Measurements from ENCODE around the gene HNRNPA3. TPM values are rescaled to one million over a fixed set of nuclear protein-coding genes. Genes with fewer than 3 reads are reported as not detected.
A peak's percentile ranks its signal among the peaks of the same experiment; 100 is the strongest.
"Not testable (repeated sequence)": the region's sequence is repeated elsewhere in the genome, so short reads cannot be mapped to it uniquely, and the experiment has no call there.

HNRNPA3 gene
- polyA plus RNA-seq, 3 donors = 26.5 to 71.7 (median 43.0) TPM

DNA sequence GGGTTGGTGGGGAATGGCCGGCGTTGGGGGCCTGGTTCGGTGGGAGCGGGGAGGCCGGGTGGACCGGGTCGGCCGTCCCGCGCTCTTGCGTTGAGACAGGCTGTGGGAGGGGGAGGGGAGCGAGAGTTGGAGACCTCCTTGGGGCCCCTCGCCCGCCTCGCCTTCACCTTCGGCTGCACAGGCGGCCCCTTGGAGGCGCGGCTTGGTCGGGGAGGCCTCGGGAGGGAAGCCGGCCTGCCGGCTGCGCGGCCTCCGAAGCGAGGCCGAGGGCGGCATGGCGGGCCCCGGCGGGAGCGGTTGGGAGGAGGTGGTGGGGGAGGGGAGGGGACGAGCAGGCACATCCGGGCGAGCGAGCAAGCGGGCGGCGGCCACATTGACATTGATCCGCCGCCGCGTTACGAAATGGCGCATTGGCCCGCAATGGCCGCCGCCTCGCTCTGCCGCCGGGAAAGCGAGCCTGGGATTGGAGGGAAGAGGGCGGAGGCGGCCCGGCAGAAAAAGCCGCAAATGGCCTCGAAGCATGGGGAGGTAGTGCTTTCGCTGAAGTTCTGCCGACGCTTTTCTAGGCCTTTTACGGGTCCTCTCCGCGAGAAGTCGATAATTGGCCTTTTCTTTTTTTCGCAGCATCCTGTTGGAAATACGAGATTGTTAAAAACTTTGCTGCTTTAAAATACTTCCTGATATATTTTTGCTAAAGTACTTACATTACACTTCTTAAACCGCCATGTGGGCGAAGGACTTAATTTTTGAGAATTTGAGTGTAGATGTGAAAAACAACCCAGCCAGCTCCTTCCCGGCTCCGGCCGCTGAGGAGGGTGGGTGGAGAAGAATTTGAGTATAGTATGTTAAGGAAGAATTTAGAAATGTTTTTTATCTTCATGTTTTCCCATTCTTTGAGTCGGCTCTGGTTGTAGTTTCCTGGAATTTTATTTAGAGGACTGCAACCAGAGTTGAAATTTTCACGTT, 580 bp downstream of the HNRNPA3 start:
- Histone ChIP-seq H4K20me1 (ENCODE audit: insufficient read depth, low read length) (peaks cover 50% of the 10 kb centered on the region), H3K27me3 (ENCODE audit: control insufficient read depth in 2 of 2, insufficient read depth in 2 of 2, low read length in 2 of 2) (no peaks in the 10 kb centered on the region), H3K4me1 (ENCODE audit: control insufficient read depth in 1 of 2, insufficient read depth in 2 of 2, low read length in 2 of 2) (peaks cover 22 to 28% of the 10 kb centered on the region in 2 donors), H2AFZ (ENCODE audit: insufficient read depth, low read depth, low read length, poor library complexity, severe bottlenecking) (no peak overlapping the region), H3K4me2 (replicated peaks; ENCODE audit: extremely low read depth, low read length, poor library complexity, severe bottlenecking) (peak overlapping the region; percentile 90), H3K9me3 (replicated peaks in 1 of 2; ENCODE audit: control insufficient read depth in 1 of 2, insufficient read depth in 1 of 2, low read length in 2 of 2) (no peaks in the 10 kb centered on the region), H3K4me3 (replicated peaks in 1 of 3; ENCODE audit: low read depth in 2 of 3, low read length in 3 of 3) (peak overlapping the region; percentile 64 to 100 (median 96)), H3K36me3 (replicated peaks in 1 of 2; ENCODE audit: control insufficient read depth in 1 of 2, insufficient read depth in 2 of 2, low read length in 2 of 2) (peaks cover 29 to 36% of the 10 kb centered on the region in 2 donors), H3K27ac (ENCODE audit: low read depth in 1 of 2, low read length in 2 of 2) (peak overlapping the region; percentile 96 to 99), H3K9ac (ENCODE audit: insufficient read depth, low read length, poor library complexity, severe bottlenecking) (peak overlapping the region; percentile 98), H3K79me2 (ENCODE audit: insufficient read depth, low read length) (peaks cover 66% of the 10 kb centered on the region)
- H3K36me3 Mint-ChIP-seq = peaks cover 35 to 41% of the 10 kb centered on the region in 2 donors
- H3K4me1 Mint-ChIP-seq = peaks cover 41% of the 10 kb centered on the region
- TF ChIP-seq, protein P1, sequence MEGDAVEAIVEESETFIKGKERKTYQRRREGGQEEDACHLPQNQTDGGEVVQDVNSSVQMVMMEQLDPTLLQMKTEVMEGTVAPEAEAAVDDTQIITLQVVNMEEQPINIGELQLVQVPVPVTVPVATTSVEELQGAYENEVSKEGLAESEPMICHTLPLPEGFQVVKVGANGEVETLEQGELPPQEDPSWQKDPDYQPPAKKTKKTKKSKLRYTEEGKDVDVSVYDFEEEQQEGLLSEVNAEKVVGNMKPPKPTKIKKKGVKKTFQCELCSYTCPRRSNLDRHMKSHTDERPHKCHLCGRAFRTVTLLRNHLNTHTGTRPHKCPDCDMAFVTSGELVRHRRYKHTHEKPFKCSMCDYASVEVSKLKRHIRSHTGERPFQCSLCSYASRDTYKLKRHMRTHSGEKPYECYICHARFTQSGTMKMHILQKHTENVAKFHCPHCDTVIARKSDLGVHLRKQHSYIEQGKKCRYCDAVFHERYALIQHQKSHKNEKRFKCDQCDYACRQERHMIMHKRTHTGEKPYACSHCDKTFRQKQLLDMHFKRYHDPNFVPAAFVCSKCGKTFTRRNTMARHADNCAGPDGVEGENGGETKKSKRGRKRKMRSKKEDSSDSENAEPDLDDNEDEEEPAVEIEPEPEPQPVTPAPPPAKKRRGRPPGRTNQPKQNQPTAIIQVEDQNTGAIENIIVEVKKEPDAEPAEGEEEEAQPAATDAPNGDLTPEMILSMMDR (IDR thresholded peaks at IDR 0.05) = no peak
- H3K27ac Mint-ChIP-seq = peak overlapping the region; percentile 93 to 100 (median 96)
- under 1% methylated on average over 55 of the region's 74 CpGs for WGBS (ENCODE audit: insufficient coverage)
- H3K27me3 Mint-ChIP-seq (ENCODE audit: low read depth in 3 of 3) = no peaks in the 10 kb centered on the region
- intact Hi-C loops (cut with micrococcal nuclease) = loop anchor here in 1 of 2 donors (2.0 to 5.0 kb wide), 2 partner anchors 46 to 52 kb away; partner anchors contain the start of gene NFE2L2
- H3K9me3 Mint-ChIP-seq = peaks cover 0 to 3% (median 0%) of the 10 kb centered on the region in 7 donors
- DNase-seq = peak; percentile 89 to 94 (median 93)
- peak overlapping the region; percentile 88 to 92 for H3K4me3 Mint-ChIP-seq

DNA sequence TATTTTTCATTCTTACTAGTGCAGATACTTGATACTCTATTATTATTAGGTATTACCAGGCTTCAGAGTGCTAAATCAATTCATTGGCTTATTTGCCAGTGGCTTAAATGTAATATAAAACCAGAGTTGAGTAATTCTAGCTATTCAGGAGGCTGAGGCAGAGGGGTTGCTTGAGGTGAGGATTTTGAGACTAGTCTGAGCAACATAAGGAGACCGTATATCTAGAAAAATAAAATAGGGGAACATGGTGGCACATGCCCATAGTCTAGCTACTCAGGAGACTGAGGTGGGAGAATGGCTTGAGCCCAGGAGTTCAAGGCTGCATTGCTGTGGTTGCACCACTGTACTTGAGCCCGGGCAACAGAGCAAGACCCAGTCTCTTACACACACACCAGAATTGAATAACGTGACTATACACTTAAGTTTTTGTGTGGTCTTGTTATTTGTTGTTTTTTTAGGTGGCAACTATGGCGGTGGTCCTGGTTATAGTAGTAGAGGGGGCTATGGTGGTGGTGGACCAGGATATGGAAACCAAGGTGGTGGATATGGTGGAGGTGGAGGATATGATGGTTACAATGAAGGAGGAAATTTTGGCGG, 4.8 kb downstream of the HNRNPA3 start:
- Histone ChIP-seq H3K4me2 (replicated peaks; ENCODE audit: extremely low read depth, low read length, poor library complexity, severe bottlenecking) (no peak overlapping the region), H3K36me3 (replicated peaks in 1 of 2; ENCODE audit: control insufficient read depth in 1 of 2, insufficient read depth in 2 of 2, low read length in 2 of 2) (peaks cover 65 to 76% of the 10 kb centered on the region in 2 donors), H3K4me1 (ENCODE audit: control insufficient read depth in 1 of 2, insufficient read depth in 2 of 2, low read length in 2 of 2) (peaks cover 8 to 18% of the 10 kb centered on the region in 2 donors), H3K4me3 (replicated peaks in 1 of 3; ENCODE audit: low read depth in 2 of 3, low read length in 3 of 3) (no peak overlapping the region), H3K9ac (ENCODE audit: insufficient read depth, low read length, poor library complexity, severe bottlenecking) (no peak overlapping the region), H3K79me2 (ENCODE audit: insufficient read depth, low read length) (peaks cover 82% of the 10 kb centered on the region), H2AFZ (ENCODE audit: insufficient read depth, low read depth, low read length, poor library complexity, severe bottlenecking) (no peak overlapping the region), H3K9me3 (replicated peaks in 1 of 2; ENCODE audit: control insufficient read depth in 1 of 2, insufficient read depth in 1 of 2, low read length in 2 of 2) (no peaks in the 10 kb centered on the region), H3K27ac (ENCODE audit: low read depth in 1 of 2, low read length in 2 of 2) (no peak overlapping the region), H3K27me3 (ENCODE audit: control insufficient read depth in 2 of 2, insufficient read depth in 2 of 2, low read length in 2 of 2) (no peaks in the 10 kb centered on the region), H4K20me1 (ENCODE audit: insufficient read depth, low read length) (peaks cover 91% of the 10 kb centered on the region)
- peaks cover 32% of the 10 kb centered on the region for H3K4me1 Mint-ChIP-seq
- peaks cover 72 to 82% of the 10 kb centered on the region in 2 donors for H3K36me3 Mint-ChIP-seq
- TF ChIP-seq, protein P1 (IDR thresholded peaks at IDR 0.05) = no peak
- DNase-seq = no peak
- peak overlapping the region in 4 of 7 donors; percentile 10 to 82 (median 28) for H3K27ac Mint-ChIP-seq
- 100% methylated on average over 1 of the region's 5 CpGs for WGBS (ENCODE audit: insufficient coverage)
- H3K9me3 Mint-ChIP-seq = peaks cover 0 to 3% (median 0%) of the 10 kb centered on the region in 7 donors
- H3K4me3 Mint-ChIP-seq = no peak overlapping the region
- intact Hi-C loops (cut with micrococcal nuclease) = no loop called here
- no peaks in the 10 kb centered on the region for H3K27me3 Mint-ChIP-seq (ENCODE audit: low read depth in 3 of 3)

DNA sequence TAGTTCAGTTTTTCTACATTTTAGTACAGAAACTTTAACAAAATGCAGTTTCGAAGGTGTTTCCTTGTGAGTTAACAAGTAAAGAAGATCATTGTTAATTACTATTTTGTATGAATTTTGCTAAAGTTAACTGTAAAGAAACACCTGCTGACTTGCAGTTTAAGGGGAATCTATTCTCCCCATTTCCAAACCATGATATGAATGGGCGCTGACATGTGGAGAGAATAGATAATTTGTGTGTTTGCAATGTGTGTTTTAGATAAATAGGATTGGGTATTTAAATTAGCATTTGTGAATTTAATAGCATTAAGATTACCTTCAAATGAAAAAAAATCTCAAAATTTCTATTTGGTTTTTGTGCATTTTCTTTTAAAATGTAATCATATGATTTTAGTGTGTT, 7.2 kb downstream of the HNRNPA3 start:
- H3K9me3 ChIP-seq (replicated peaks in 1 of 2; ENCODE audit: control insufficient read depth in 1 of 2, insufficient read depth in 1 of 2, low read length in 2 of 2); intact Hi-C loops (cut with micrococcal nuclease); H3K9me3 Mint-ChIP-seq; H2AFZ ChIP-seq (ENCODE audit: insufficient read depth, low read depth, low read length, poor library complexity, severe bottlenecking); H3K27me3 ChIP-seq (ENCODE audit: control insufficient read depth in 2 of 2, insufficient read depth in 2 of 2, low read length in 2 of 2); H3K27me3 Mint-ChIP-seq (ENCODE audit: low read depth in 3 of 3); DNase-seq; H3K4me2 ChIP-seq (replicated peaks; ENCODE audit: extremely low read depth, low read length, poor library complexity, severe bottlenecking); H3K4me3 ChIP-seq (replicated peaks in 1 of 3; ENCODE audit: low read depth in 2 of 3, low read length in 3 of 3); H3K9ac ChIP-seq (ENCODE audit: insufficient read depth, low read length, poor library complexity, severe bottlenecking); H3K4me3 Mint-ChIP-seq; H3K27ac ChIP-seq (ENCODE audit: low read depth in 1 of 2, low read length in 2 of 2); H3K27ac Mint-ChIP-seq; H3K4me1 ChIP-seq (ENCODE audit: control insufficient read depth in 1 of 2, insufficient read depth in 2 of 2, low read length in 2 of 2): not testable (repeated sequence)
- Mint-ChIP-seq H3K36me3 (peaks cover 77 to 91% of the 10 kb centered on the region in 2 donors), H3K4me1 (peaks cover 21% of the 10 kb centered on the region)
- H4K20me1 ChIP-seq (ENCODE audit: insufficient read depth, low read length) = peaks cover 98% of the 10 kb centered on the region
- no CpG with 5 or more reads among the region's 2 CpGs for WGBS (ENCODE audit: insufficient coverage)
- H3K36me3 ChIP-seq (replicated peaks in 1 of 2; ENCODE audit: control insufficient read depth in 1 of 2, insufficient read depth in 2 of 2, low read length in 2 of 2) = peaks cover 71 to 90% of the 10 kb centered on the region in 2 donors
- peaks cover 82% of the 10 kb centered on the region for H3K79me2 ChIP-seq (ENCODE audit: insufficient read depth, low read length)
